PC-9 (cell line): ENCODE results near the gene TUBD1. TPM values are rescaled to one million over a fixed set of nuclear protein-coding genes. Genes with fewer than 3 reads are reported as not detected.
"Not testable (repeated sequence)": the region's sequence is repeated elsewhere in the genome, so short reads cannot be mapped to it uniquely, and the experiment has no call there.

ENCODE experiments used
- BruUV-seq: library from RNA; stranded (reverse); fragments of 400-500 nt; replicated peaks from 2 replicates; lab custom pipeline; 2021; lab: Mats Ljungman, UMichigan
- CTCF ChIA-PET: fragments of 300-600 bp; sonication (Branson Sonifier 250); formaldehyde crosslinking; loops from one replicate; lab custom pipeline; 2022; ENCODE audit warnings: antibody characterized with exemption; lab: Charles Lee
- POLR2A ChIA-PET: fragments of 300-600 bp; sonication (Branson Sonifier 250); formaldehyde crosslinking; loops from one replicate; lab custom pipeline; 2022; ENCODE audit warnings: antibody characterized with exemption; ENCODE audit not compliant: unreplicated experiment; lab: Charles Lee
- DNase-seq, 2 experiments: peaks; one replicate each; pipeline versions ENCODE4 v3.0.0 to v3.0.0-alpha.2; 2015 to 2022; ENCODE audit warnings: mixed read lengths in 1 of 2
- H2AFZ ChIP-seq: fragments of 200-600 bp; sonication (generic); 2 replicates; pipeline ENCODE4 v1.8.1; 2017; ENCODE audit warnings: antibody characterized with exemption
- H3F3A ChIP-seq: fragments of 200-600 bp; sonication (generic); 2 replicates; pipeline ENCODE4 v1.8.1; 2017; ENCODE audit warnings: antibody characterized with exemption, mild to moderate bottlenecking, low read depth; ENCODE audit not compliant: insufficient read depth
- H3K27ac ChIP-seq: fragments of 200-600 bp; sonication (generic); 2 replicates; pipeline ENCODE4 v1.6.1; 2016; ENCODE audit warnings: mixed run types
- H3K27me3 ChIP-seq: fragments of 200-600 bp; sonication (generic); 2 replicates; pipeline ENCODE4 v1.6.1; 2016; ENCODE audit warnings: low read depth, mixed run types; ENCODE audit not compliant: insufficient read depth
- H3K36me3 ChIP-seq: fragments of 200-600 bp; sonication (generic); 2 replicates; pipeline ENCODE4 v1.6.1; 2016; ENCODE audit warnings: low read depth, mixed run types
- H3K4me1 ChIP-seq: fragments of 200-600 bp; sonication (generic); replicated peaks from 2 replicates; pipeline ENCODE4 v1.6.1; 2016; ENCODE audit warnings: mixed run types; ENCODE audit not compliant: insufficient read depth
- H3K4me2 ChIP-seq: fragments of 200-600 bp; sonication (generic); 2 replicates; pipeline ENCODE4 v1.6.1; 2017; ENCODE audit warnings: mixed run types
- H3K4me3 ChIP-seq: fragments of 200-600 bp; sonication (generic); 2 replicates; pipeline ENCODE4 v1.6.1; 2016; ENCODE audit warnings: mixed run types
- H3K79me2 ChIP-seq: fragments of 200-600 bp; sonication (generic); 2 replicates; pipeline ENCODE4 v1.6.1; 2017; ENCODE audit warnings: low read depth, mixed run types
- H3K9me2 ChIP-seq: fragments of 200-600 bp; sonication (generic); 2 replicates; pipeline ENCODE4 v1.8.1; 2017; ENCODE audit warnings: mild to moderate bottlenecking; ENCODE audit not compliant: insufficient read depth
- H3K9me3 ChIP-seq: fragments of 200-600 bp; sonication (generic); 2 replicates; pipeline ENCODE4 v1.8.1; 2016; ENCODE audit warnings: low read depth; ENCODE audit not compliant: insufficient read depth
- H4K20me1 ChIP-seq: fragments of 200-600 bp; sonication (generic); 2 replicates; pipeline ENCODE4 v1.8.1; 2017; ENCODE audit not compliant: insufficient read depth
- EZH2 ChIP-seq: fragments of 200-600 bp; sonication (generic); IDR thresholded peaks from 2 replicates; pipeline ENCODE4 v1.8.0; 2017; ENCODE audit warnings: antibody characterized with exemption, low read depth
- intact Hi-C: fragments of 100-400 bp; cut with micrococcal nuclease; formaldehyde crosslinking; loops from one replicate; pipeline ENCODE4 v1.10.0; 2022; ENCODE audit not compliant: unreplicated experiment
- total RNA-seq: library from RNA; stranded (reverse); gene quantifications from 2 replicates; pipeline ENCODE4 v1.2.3, GENCODE V29; 2021
- TF ChIP-seq, protein P1 (sequence below): fragments of 200-600 bp; sonication (generic); conservative IDR thresholded peaks from 2 replicates; pipeline ENCODE4 v1.6.1; 2017; ENCODE audit warnings: mixed run types, antibody characterized with exemption, mild to moderate bottlenecking, moderate library complexity

The TUBD1 gene
- total RNA-seq, 1 experiment from 2014 or later: 13.5 TPM

DNA sequence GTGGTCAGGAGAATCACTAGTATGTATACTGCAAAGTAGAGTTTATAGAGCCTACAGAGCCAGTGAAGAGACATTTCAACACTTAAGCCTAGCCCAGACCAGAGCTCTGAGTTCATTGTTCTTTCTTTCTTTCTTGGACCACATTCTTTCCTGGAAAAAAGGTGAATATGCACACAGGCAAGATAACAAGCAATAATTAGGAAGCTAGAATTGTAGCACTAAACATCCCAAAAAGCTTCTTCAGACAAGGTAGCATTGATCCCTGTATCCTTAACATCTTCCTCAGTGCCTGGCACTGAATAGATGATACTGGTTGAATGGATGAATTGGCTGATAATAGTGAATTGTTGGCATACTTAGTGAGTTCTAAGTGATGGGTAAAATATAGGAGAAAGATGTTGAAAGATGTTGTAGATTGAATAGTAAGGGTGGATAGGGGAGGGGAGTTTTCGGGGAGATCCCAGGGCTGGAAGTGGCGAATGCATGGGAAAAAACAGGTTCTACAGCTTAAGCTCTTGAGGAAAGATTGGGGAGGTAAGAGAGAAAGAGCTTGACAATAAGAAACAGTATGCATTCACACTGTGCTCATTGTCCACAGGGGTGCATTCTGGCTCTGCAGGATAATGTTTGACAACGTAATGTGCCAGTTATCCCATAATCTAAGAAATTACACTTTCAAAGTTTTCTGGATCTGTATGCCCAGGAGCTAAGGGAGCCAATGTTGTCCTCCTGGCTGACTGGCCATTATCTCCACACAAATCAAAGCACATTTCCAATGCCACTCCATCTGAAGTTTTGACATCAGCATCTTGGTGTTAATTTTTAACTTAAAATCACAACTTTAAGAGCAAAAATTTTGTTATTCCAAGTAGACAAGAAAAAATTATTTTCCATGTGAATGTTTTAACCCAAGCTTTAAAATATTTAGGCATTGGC lies 35.6 kb downstream of the TUBD1 start:
- no peaks in the 10 kb centered on the region for H4K20me1 ChIP-seq
- intact Hi-C loops: no loop called here
- no peaks in the 10 kb centered on the region for H3K27me3 ChIP-seq
- no peak overlapping the region for H2AFZ ChIP-seq
- H3K27ac ChIP-seq: peak overlapping the region; percentile 98
- H3K79me2 ChIP-seq: peaks cover 10% of the 10 kb centered on the region; the same call in 1 of the 2 replicates
- ChIA-PET POLR2A (interaction anchor here (0.5 to 1.2 kb wide), 6 partner anchors 8 to 335 kb away, joined by 3 to 18 read pairs (median 5); no protein-coding TSS in a partner anchor), CTCF (interaction anchor here (0.6 to 1.5 kb wide), 4 partner anchors 103 to 297 kb away, joined by 3 to 10 read pairs (median 5); no protein-coding TSS in a partner anchor)
- H3K36me3 ChIP-seq: no peaks in the 10 kb centered on the region
- peaks cover 69% of the 10 kb centered on the region for H3K4me1 ChIP-seq
- no peak for TF ChIP-seq EZH2
- H3K4me2 ChIP-seq: peak overlapping the region; percentile 65
- no TSS peak for BruUV-seq
- H3F3A ChIP-seq: peaks cover 71% of the 10 kb centered on the region
- no peaks in the 10 kb centered on the region for H3K9me3 ChIP-seq
- no peaks in the 10 kb centered on the region for H3K9me2 ChIP-seq
- H3K4me3 ChIP-seq: no peak overlapping the region
- DNase-seq: peak in 1 of 2 experiments; percentile 81

GRCh38 chr17:59853919-59854729 lies 38.6 kb downstream of the TUBD1 start:
- H3K79me2 ChIP-seq: peaks cover 16% of the 10 kb centered on the region; the same call in 1 of the 2 replicates
- H4K20me1 ChIP-seq, H3K9me2 ChIP-seq, H2AFZ ChIP-seq, DNase-seq, H3K9me3 ChIP-seq, BruUV-seq, H3K27me3 ChIP-seq, H3K36me3 ChIP-seq: not testable (repeated sequence)
- peak overlapping the region; percentile 98 for H3K27ac ChIP-seq
- peak overlapping the region; percentile 12; the same call in 1 of the 2 replicates for H3K4me3 ChIP-seq
- intact Hi-C loops: loop anchor here (1.0 kb wide), 3 partner anchors 11 to 68 kb away; no protein-coding TSS in a partner anchor
- peak overlapping the region; percentile 65 for H3K4me2 ChIP-seq
- POLR2A ChIA-PET: interaction anchor here (0.6 to 1.0 kb wide), 8 partner anchors 9 to 462 kb away, joined by 3 to 39 read pairs (median 6); no protein-coding TSS in a partner anchor
- peaks cover 77% of the 10 kb centered on the region for H3F3A ChIP-seq
- H3K4me1 ChIP-seq: peaks cover 91% of the 10 kb centered on the region
- CTCF ChIA-PET: interaction anchor here (0.6 to 1.4 kb wide), 4 partner anchors 10 to 111 kb away, joined by 3 to 9 read pairs (median 7); no protein-coding TSS in a partner anchor

GRCh38 chr17:59853168-59853918 lies 39.4 kb downstream of the TUBD1 start:
- peak overlapping the region; percentile 12; the same call in 1 of the 2 replicates for H3K4me3 ChIP-seq
- no peaks in the 10 kb centered on the region for H4K20me1 ChIP-seq
- peak overlapping the region; percentile 98 for H3K27ac ChIP-seq
- no peaks in the 10 kb centered on the region for H3K9me2 ChIP-seq
- peaks cover 20% of the 10 kb centered on the region for H3K79me2 ChIP-seq
- H3F3A ChIP-seq: peaks cover 82% of the 10 kb centered on the region
- peaks cover 91% of the 10 kb centered on the region for H3K4me1 ChIP-seq
- no peaks in the 10 kb centered on the region for H3K36me3 ChIP-seq
- peak; percentile 92 to 100 for DNase-seq
- H3K27me3 ChIP-seq: no peaks in the 10 kb centered on the region
- TF ChIP-seq, protein P1, sequence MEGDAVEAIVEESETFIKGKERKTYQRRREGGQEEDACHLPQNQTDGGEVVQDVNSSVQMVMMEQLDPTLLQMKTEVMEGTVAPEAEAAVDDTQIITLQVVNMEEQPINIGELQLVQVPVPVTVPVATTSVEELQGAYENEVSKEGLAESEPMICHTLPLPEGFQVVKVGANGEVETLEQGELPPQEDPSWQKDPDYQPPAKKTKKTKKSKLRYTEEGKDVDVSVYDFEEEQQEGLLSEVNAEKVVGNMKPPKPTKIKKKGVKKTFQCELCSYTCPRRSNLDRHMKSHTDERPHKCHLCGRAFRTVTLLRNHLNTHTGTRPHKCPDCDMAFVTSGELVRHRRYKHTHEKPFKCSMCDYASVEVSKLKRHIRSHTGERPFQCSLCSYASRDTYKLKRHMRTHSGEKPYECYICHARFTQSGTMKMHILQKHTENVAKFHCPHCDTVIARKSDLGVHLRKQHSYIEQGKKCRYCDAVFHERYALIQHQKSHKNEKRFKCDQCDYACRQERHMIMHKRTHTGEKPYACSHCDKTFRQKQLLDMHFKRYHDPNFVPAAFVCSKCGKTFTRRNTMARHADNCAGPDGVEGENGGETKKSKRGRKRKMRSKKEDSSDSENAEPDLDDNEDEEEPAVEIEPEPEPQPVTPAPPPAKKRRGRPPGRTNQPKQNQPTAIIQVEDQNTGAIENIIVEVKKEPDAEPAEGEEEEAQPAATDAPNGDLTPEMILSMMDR: peak; percentile 83
- no peak for TF ChIP-seq EZH2
- H3K4me2 ChIP-seq: peak overlapping the region; percentile 65
- CTCF ChIA-PET: interaction anchor here (0.6 to 1.4 kb wide), 6 partner anchors 10 to 151 kb away, joined by 3 to 9 read pairs (median 6); no protein-coding TSS in a partner anchor
- TSS peak; percentile 21 for BruUV-seq
- intact Hi-C loops: loop anchor here (1.0 kb wide), 3 partner anchors 10 to 67 kb away; no protein-coding TSS in a partner anchor
- H3K9me3 ChIP-seq: no peaks in the 10 kb centered on the region
- POLR2A ChIA-PET: interaction anchor here (0.6 to 1.1 kb wide), 10 partner anchors 10 to 462 kb away, joined by 3 to 39 read pairs (median 4); partner anchors contain the start of gene TUBD1
- no peak overlapping the region for H2AFZ ChIP-seq

DNA sequence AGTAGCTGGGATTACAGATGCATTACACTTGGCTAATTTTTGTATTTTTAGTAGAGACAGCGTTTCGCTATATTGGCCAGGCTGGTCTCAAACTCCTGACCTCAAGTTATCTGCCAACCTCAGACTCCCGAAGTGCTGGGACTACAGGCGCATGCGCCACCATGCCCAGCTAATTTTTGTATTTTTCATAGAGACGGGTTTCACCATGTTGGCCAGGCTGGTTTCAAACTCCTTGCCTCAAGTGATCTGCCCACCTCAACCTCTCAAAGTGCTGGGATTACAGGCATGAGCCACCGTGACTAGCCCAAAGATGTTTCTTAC lies 39.9 kb downstream of the TUBD1 start:
- peak overlapping the region; percentile 98 for H3K27ac ChIP-seq
- TSS peak; percentile 84 for BruUV-seq
- H3K79me2 ChIP-seq: peaks cover 25% of the 10 kb centered on the region

More for the DNA sequence above, 39.9 kb downstream of the TUBD1 start:
- Histone ChIP-seq H3K4me2 (peak overlapping the region; percentile 57), H3F3A (peaks cover 82% of the 10 kb centered on the region), H3K4me1 (peaks cover 91% of the 10 kb centered on the region)
- DNase-seq, H2AFZ ChIP-seq, H3K4me3 ChIP-seq, H3K9me3 ChIP-seq, H3K36me3 ChIP-seq, H3K9me2 ChIP-seq, H3K27me3 ChIP-seq, H4K20me1 ChIP-seq: not testable (repeated sequence)
- ChIA-PET CTCF (interaction anchor here (0.6 to 1.4 kb wide), 4 partner anchors 25 to 151 kb away, joined by 3 to 9 read pairs (median 6); no protein-coding TSS in a partner anchor), POLR2A (interaction anchor here (0.6 to 1.1 kb wide), 7 partner anchors 9 to 98 kb away, joined by 3 to 39 read pairs (median 4); partner anchors contain the start of gene TUBD1)
- intact Hi-C loops: loop anchor here (1.0 kb wide), 3 partner anchors 10 to 67 kb away; no protein-coding TSS in a partner anchor
